ENCODE data around the gene HCK. TPM values are rescaled to one million over a fixed set of nuclear protein-coding genes. Genes with fewer than 3 reads are reported as not detected.

Gene HCK
- total RNA-seq, 1 donor from 2014 or later, result 0.34 TPM

DNA sequence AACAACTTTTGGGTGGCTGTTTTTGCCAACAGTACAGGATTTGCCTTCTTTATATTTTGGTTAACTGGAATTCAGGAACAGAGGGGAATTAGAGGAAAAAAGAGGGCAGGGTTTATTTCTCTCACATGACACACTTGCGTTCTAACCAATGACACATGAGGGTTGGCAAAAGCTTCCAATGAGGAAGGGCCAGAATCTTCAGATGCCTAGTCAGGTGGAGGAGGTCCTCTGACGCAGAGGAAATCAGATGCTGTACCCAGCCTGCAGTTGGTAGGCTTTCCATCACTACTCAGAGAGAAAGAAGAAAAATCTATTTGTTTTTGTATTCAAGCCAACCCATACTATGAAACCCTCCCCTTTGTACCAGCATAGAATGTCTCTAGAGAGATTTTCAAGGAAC lies 78.3 kb downstream of the HCK start:
- Histone ChIP-seq H3K9ac (ENCODE audit: low read length) (no peak overlapping the region), H3K4me3 (ENCODE audit: insufficient read depth, low read depth, low read length) (no peak overlapping the region), H3K4me1 (ENCODE audit: insufficient read depth, low read length) (no peaks in the 10 kb centered on the region), H3K36me3 (ENCODE audit: insufficient read depth, low read length) (no peaks in the 10 kb centered on the region), H3K79me2 (ENCODE audit: insufficient read depth, low read length) (peaks cover 83% of the 10 kb centered on the region), H2AFZ (ENCODE audit: low read depth, low read length) (no peak overlapping the region), H3K27ac (ENCODE audit: low read depth, low read length) (no peak overlapping the region), H3K9me3 (ENCODE audit: insufficient read depth, low read depth, low read length) (no peaks in the 10 kb centered on the region), H3K4me2 (ENCODE audit: low read length) (no peak overlapping the region), H4K20me1 (ENCODE audit: insufficient read depth, low read length) (peaks cover 88% of the 10 kb centered on the region), H3K27me3 (ENCODE audit: insufficient read depth, low read length) (no peaks in the 10 kb centered on the region)
- FAIRE-seq, result no peak
- peaks cover under 1% of the 10 kb centered on the region for H3K4me1 Mint-ChIP-seq (ENCODE audit: low read depth, unreplicated experiment)
- DNase-seq (ENCODE audit: low read depth), result no peak
- TF ChIP-seq EZH2 (IDR thresholded peaks at IDR 0.05; ENCODE audit: insufficient read depth, low read length), result no peak
- TF ChIP-seq, protein P1, sequence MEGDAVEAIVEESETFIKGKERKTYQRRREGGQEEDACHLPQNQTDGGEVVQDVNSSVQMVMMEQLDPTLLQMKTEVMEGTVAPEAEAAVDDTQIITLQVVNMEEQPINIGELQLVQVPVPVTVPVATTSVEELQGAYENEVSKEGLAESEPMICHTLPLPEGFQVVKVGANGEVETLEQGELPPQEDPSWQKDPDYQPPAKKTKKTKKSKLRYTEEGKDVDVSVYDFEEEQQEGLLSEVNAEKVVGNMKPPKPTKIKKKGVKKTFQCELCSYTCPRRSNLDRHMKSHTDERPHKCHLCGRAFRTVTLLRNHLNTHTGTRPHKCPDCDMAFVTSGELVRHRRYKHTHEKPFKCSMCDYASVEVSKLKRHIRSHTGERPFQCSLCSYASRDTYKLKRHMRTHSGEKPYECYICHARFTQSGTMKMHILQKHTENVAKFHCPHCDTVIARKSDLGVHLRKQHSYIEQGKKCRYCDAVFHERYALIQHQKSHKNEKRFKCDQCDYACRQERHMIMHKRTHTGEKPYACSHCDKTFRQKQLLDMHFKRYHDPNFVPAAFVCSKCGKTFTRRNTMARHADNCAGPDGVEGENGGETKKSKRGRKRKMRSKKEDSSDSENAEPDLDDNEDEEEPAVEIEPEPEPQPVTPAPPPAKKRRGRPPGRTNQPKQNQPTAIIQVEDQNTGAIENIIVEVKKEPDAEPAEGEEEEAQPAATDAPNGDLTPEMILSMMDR (IDR thresholded peaks at IDR 0.05; ENCODE audit: insufficient read depth, low read depth, low read length), result no peak
- H3K4me3 Mint-ChIP-seq (ENCODE audit: unreplicated experiment), result no peak overlapping the region
- H3K9me3 Mint-ChIP-seq (ENCODE audit: unreplicated experiment), result no peaks in the 10 kb centered on the region
- H3K27ac Mint-ChIP-seq (ENCODE audit: unreplicated experiment), result no peak overlapping the region
- peaks cover 4% of the 10 kb centered on the region for H3K36me3 Mint-ChIP-seq (ENCODE audit: low read depth, unreplicated experiment)
- H3K27me3 Mint-ChIP-seq (ENCODE audit: low read depth, unreplicated experiment), result no peaks in the 10 kb centered on the region

DNA sequence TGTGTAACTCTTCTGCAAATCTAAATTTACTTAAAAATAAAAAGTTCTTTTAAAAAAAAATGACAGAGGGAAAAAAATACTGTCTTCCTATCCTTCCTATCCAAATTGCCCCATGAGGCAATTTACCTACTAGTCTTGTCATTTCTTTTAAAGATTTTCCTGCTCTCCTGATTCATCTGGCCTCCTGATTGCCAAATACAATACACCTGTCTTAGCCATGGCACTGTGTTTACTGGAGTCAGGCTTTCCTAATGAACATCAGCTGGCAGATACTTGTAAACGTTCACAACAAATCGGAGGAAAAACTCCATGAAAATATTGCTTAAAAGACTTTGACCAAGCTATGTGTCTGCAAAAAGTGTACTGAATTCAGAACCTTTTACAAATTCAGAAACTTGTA lies 78.9 kb downstream of the HCK start:
- H3K9ac ChIP-seq (ENCODE audit: low read length), result no peak overlapping the region
- no peaks in the 10 kb centered on the region for H3K4me1 ChIP-seq (ENCODE audit: insufficient read depth, low read length)
- no peak overlapping the region for H3K4me3 ChIP-seq (ENCODE audit: insufficient read depth, low read depth, low read length)
- no peak for FAIRE-seq
- DNase-seq (ENCODE audit: low read depth), result no peak
- H3K9me3 Mint-ChIP-seq (ENCODE audit: unreplicated experiment), result no peaks in the 10 kb centered on the region
- no peaks in the 10 kb centered on the region for H3K36me3 ChIP-seq (ENCODE audit: insufficient read depth, low read length)
- H2AFZ ChIP-seq (ENCODE audit: low read depth, low read length), result no peak overlapping the region
- H3K27me3 ChIP-seq (ENCODE audit: insufficient read depth, low read length), result no peaks in the 10 kb centered on the region
- peaks cover 78% of the 10 kb centered on the region for H3K79me2 ChIP-seq (ENCODE audit: insufficient read depth, low read length)
- H3K27me3 Mint-ChIP-seq (ENCODE audit: low read depth, unreplicated experiment), result no peaks in the 10 kb centered on the region
- peaks cover 4% of the 10 kb centered on the region for H3K36me3 Mint-ChIP-seq (ENCODE audit: low read depth, unreplicated experiment)
- peaks cover 4% of the 10 kb centered on the region for H3K4me1 Mint-ChIP-seq (ENCODE audit: low read depth, unreplicated experiment)
- H3K9me3 ChIP-seq (ENCODE audit: insufficient read depth, low read depth, low read length), result no peaks in the 10 kb centered on the region
- H4K20me1 ChIP-seq (ENCODE audit: insufficient read depth, low read length), result peaks cover 89% of the 10 kb centered on the region
- no peak overlapping the region for H3K4me2 ChIP-seq (ENCODE audit: low read length)
- TF ChIP-seq, protein P1 (IDR thresholded peaks at IDR 0.05; ENCODE audit: insufficient read depth, low read depth, low read length), result no peak
- TF ChIP-seq EZH2 (IDR thresholded peaks at IDR 0.05; ENCODE audit: insufficient read depth, low read length), result no peak
- H3K27ac ChIP-seq (ENCODE audit: low read depth, low read length), result no peak overlapping the region
- no peak overlapping the region for H3K4me3 Mint-ChIP-seq (ENCODE audit: unreplicated experiment)
- no peak overlapping the region for H3K27ac Mint-ChIP-seq (ENCODE audit: unreplicated experiment)

DNA sequence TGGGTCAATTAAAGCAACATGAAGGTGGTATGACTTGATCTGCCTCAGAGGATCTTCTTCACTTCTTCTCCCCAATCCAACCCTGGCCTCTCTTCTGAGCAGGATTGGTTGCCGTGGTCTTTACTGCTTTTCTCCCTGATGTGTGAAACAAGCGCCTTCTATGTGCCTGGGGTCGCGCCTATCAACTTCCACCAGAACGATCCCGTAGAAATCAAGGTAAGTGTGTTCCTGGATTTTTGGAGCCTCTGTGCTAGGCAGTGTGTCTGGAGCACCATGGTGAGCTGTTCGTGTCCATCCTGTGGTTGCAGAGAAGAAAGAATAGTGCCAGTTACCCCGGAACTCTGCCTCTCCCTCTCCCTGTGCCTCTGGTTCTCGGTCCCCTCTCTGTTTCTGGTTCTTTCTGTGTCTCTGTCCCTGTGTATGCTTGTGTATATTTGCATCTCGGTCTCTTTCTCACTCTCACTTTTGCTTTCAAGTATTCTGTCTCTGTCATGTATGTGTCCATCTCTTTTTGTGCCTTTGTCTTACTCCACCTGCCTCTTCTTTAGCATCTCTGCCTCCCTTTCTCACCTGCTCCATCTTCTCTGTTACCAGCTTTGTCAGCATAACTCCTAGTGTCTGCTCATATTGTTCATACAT lies 81.0 kb downstream of the HCK start:
- no peak overlapping the region for H3K27ac Mint-ChIP-seq (ENCODE audit: unreplicated experiment)
- H3K79me2 ChIP-seq (ENCODE audit: insufficient read depth, low read length), result peaks cover 57% of the 10 kb centered on the region

More for the DNA sequence above, 81.0 kb downstream of the HCK start:
- peaks cover 7% of the 10 kb centered on the region for H3K4me1 Mint-ChIP-seq (ENCODE audit: low read depth, unreplicated experiment)
- H3K4me3 Mint-ChIP-seq (ENCODE audit: unreplicated experiment), result no peak overlapping the region
- FAIRE-seq, result no peak
- H3K4me2 ChIP-seq (ENCODE audit: low read length), result no peak overlapping the region
- no peak overlapping the region for H2AFZ ChIP-seq (ENCODE audit: low read depth, low read length)
- peaks cover 3% of the 10 kb centered on the region for H3K36me3 ChIP-seq (ENCODE audit: insufficient read depth, low read length)
- no peak overlapping the region for H3K27ac ChIP-seq (ENCODE audit: low read depth, low read length)
- no peak for DNase-seq (ENCODE audit: low read depth)
- H3K9ac ChIP-seq (ENCODE audit: low read length), result no peak overlapping the region
- no peaks in the 10 kb centered on the region for H3K27me3 Mint-ChIP-seq (ENCODE audit: low read depth, unreplicated experiment)
- TF ChIP-seq, protein P1 (IDR thresholded peaks at IDR 0.05; ENCODE audit: insufficient read depth, low read depth, low read length), result no peak
- no peak for TF ChIP-seq EZH2 (IDR thresholded peaks at IDR 0.05; ENCODE audit: insufficient read depth, low read length)
- no peaks in the 10 kb centered on the region for H3K4me1 ChIP-seq (ENCODE audit: insufficient read depth, low read length)
- H3K9me3 Mint-ChIP-seq (ENCODE audit: unreplicated experiment), result no peaks in the 10 kb centered on the region
- H3K27me3 ChIP-seq (ENCODE audit: insufficient read depth, low read length), result no peaks in the 10 kb centered on the region
- H3K9me3 ChIP-seq (ENCODE audit: insufficient read depth, low read depth, low read length), result no peaks in the 10 kb centered on the region
- peaks cover 74% of the 10 kb centered on the region for H4K20me1 ChIP-seq (ENCODE audit: insufficient read depth, low read length)
- H3K4me3 ChIP-seq (ENCODE audit: insufficient read depth, low read depth, low read length), result no peak overlapping the region
- peaks cover 6% of the 10 kb centered on the region for H3K36me3 Mint-ChIP-seq (ENCODE audit: low read depth, unreplicated experiment)
